Measurements from ENCODE around the gene EXOSC2. TPM values are rescaled to one million over a fixed set of nuclear protein-coding genes. Genes with fewer than 3 reads are reported as not detected.

Gene EXOSC2
- total and polyA plus RNA-seq, 2 experiments from 2014 or later: 37.6 to 77.7 TPM

- peaks cover 23% of the 10 kb centered on the region for H3K4me1 ChIP-seq (ENCODE audit: insufficient read depth)
- H3K4me2 ChIP-seq: peak within 1 kb of the TSS; percentile 90
- H3K9me2 ChIP-seq (ENCODE audit: insufficient read depth): no peaks in the 10 kb centered on the region
- TF ChIP-seq EZH2phosphoT487 (IDR thresholded peaks at IDR 0.05; ENCODE audit: unreplicated experiment) (peak; percentile 94), ZNF331 (CRISPR knock-in tag; IDR thresholded peaks at IDR 0.05; ENCODE audit: low read depth) (no peak), ETS1 (IDR thresholded peaks at IDR 0.05) (no peak), POLR2AphosphoS5 (IDR thresholded peaks at IDR 0.05; ENCODE audit: low read depth) (no peak), STAT1 (IDR thresholded peaks at IDR 0.05; ENCODE audit: unreplicated experiment) (no peak), ZNF114 (CRISPR knock-in tag; IDR thresholded peaks at IDR 0.05) (no peak), NANOG (IDR thresholded peaks at IDR 0.05; ENCODE audit: borderline replicate concordance) (no peak), JUNB (IDR thresholded peaks at IDR 0.05; ENCODE audit: unreplicated experiment) (no peak), CREB1 (CRISPR knock-in tag; IDR thresholded peaks at IDR 0.05; ENCODE audit: low read depth) (no peak), EZH2 (IDR thresholded peaks at IDR 0.05; ENCODE audit: low read depth, unreplicated experiment) (peak; percentile 93)
- TF ChIP-seq, protein P1, sequence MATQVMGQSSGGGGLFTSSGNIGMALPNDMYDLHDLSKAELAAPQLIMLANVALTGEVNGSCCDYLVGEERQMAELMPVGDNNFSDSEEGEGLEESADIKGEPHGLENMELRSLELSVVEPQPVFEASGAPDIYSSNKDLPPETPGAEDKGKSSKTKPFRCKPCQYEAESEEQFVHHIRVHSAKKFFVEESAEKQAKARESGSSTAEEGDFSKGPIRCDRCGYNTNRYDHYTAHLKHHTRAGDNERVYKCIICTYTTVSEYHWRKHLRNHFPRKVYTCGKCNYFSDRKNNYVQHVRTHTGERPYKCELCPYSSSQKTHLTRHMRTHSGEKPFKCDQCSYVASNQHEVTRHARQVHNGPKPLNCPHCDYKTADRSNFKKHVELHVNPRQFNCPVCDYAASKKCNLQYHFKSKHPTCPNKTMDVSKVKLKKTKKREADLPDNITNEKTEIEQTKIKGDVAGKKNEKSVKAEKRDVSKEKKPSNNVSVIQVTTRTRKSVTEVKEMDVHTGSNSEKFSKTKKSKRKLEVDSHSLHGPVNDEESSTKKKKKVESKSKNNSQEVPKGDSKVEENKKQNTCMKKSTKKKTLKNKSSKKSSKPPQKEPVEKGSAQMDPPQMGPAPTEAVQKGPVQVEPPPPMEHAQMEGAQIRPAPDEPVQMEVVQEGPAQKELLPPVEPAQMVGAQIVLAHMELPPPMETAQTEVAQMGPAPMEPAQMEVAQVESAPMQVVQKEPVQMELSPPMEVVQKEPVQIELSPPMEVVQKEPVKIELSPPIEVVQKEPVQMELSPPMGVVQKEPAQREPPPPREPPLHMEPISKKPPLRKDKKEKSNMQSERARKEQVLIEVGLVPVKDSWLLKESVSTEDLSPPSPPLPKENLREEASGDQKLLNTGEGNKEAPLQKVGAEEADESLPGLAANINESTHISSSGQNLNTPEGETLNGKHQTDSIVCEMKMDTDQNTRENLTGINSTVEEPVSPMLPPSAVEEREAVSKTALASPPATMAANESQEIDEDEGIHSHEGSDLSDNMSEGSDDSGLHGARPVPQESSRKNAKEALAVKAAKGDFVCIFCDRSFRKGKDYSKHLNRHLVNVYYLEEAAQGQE (IDR thresholded peaks at IDR 0.05; ENCODE audit: unreplicated experiment): no peak
- TF ChIP-seq, protein P2, sequence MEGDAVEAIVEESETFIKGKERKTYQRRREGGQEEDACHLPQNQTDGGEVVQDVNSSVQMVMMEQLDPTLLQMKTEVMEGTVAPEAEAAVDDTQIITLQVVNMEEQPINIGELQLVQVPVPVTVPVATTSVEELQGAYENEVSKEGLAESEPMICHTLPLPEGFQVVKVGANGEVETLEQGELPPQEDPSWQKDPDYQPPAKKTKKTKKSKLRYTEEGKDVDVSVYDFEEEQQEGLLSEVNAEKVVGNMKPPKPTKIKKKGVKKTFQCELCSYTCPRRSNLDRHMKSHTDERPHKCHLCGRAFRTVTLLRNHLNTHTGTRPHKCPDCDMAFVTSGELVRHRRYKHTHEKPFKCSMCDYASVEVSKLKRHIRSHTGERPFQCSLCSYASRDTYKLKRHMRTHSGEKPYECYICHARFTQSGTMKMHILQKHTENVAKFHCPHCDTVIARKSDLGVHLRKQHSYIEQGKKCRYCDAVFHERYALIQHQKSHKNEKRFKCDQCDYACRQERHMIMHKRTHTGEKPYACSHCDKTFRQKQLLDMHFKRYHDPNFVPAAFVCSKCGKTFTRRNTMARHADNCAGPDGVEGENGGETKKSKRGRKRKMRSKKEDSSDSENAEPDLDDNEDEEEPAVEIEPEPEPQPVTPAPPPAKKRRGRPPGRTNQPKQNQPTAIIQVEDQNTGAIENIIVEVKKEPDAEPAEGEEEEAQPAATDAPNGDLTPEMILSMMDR (conservative IDR thresholded peaks at IDR 0.05; ENCODE audit: low read depth in 2 of 2): no peak
- TF ChIP-seq, protein P3, sequence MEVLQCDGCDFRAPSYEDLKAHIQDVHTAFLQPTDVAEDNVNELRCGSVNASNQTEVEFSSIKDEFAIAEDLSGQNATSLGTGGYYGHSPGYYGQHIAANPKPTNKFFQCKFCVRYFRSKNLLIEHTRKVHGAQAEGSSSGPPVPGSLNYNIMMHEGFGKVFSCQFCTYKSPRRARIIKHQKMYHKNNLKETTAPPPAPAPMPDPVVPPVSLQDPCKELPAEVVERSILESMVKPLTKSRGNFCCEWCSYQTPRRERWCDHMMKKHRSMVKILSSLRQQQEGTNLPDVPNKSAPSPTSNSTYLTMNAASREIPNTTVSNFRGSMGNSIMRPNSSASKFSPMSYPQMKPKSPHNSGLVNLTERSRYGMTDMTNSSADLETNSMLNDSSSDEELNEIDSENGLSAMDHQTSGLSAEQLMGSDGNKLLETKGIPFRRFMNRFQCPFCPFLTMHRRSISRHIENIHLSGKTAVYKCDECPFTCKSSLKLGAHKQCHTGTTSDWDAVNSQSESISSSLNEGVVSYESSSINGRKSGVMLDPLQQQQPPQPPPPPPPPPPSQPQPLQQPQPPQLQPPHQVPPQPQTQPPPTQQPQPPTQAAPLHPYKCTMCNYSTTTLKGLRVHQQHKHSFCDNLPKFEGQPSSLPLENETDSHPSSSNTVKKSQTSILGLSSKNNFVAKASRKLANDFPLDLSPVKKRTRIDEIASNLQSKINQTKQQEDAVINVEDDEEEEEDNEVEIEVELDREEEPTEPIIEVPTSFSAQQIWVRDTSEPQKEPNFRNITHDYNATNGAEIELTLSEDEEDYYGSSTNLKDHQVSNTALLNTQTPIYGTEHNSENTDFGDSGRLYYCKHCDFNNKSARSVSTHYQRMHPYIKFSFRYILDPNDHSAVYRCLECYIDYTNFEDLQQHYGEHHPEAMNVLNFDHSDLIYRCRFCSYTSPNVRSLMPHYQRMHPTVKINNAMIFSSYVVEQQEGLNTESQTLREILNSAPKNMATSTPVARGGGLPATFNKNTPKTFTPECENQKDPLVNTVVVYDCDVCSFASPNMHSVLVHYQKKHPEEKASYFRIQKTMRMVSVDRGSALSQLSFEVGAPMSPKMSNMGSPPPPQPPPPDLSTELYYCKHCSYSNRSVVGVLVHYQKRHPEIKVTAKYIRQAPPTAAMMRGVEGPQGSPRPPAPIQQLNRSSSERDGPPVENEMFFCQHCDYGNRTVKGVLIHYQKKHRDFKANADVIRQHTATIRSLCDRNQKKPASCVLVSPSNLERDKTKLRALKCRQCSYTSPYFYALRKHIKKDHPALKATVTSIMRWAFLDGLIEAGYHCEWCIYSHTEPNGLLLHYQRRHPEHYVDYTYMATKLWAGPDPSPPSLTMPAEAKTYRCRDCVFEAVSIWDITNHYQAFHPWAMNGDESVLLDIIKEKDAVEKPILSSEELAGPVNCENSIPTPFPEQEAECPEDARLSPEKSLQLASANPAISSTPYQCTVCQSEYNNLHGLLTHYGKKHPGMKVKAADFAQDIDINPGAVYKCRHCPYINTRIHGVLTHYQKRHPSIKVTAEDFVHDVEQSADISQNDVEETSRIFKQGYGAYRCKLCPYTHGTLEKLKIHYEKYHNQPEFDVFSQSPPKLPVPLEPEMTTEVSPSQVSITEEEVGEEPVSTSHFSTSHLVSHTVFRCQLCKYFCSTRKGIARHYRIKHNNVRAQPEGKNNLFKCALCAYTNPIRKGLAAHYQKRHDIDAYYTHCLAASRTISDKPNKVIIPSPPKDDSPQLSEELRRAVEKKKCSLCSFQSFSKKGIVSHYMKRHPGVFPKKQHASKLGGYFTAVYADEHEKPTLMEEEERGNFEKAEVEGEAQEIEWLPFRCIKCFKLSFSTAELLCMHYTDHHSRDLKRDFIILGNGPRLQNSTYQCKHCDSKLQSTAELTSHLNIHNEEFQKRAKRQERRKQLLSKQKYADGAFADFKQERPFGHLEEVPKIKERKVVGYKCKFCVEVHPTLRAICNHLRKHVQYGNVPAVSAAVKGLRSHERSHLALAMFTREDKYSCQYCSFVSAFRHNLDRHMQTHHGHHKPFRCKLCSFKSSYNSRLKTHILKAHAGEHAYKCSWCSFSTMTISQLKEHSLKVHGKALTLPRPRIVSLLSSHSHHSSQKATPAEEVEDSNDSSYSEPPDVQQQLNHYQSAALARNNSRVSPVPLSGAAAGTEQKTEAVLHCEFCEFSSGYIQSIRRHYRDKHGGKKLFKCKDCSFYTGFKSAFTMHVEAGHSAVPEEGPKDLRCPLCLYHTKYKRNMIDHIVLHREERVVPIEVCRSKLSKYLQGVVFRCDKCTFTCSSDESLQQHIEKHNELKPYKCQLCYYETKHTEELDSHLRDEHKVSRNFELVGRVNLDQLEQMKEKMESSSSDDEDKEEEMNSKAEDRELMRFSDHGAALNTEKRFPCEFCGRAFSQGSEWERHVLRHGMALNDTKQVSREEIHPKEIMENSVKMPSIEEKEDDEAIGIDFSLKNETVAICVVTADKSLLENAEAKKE (CRISPR knock-in tag; IDR thresholded peaks at IDR 0.05): no peak
- H3K36me3 Mint-ChIP-seq (ENCODE audit: low read depth): no peaks in the 10 kb centered on the region; the same call in 2 of the 3 replicates
- H3K4me3 Mint-ChIP-seq: peak within 1 kb of the TSS; percentile 73
- no peaks in the 10 kb centered on the region for H4K20me1 ChIP-seq (replicated peaks; ENCODE audit: insufficient read depth)
- DNase-seq (ENCODE audit: low spot score): peak; percentile 80
- H3K27ac ChIP-seq (ENCODE audit: low read depth): no peak within 1 kb of the TSS
- ATAC-seq: peak; percentile 0
- peaks cover 6% of the 10 kb centered on the region; the same call in 1 of the 3 replicates for H3K9me3 Mint-ChIP-seq
- peak within 1 kb of the TSS; percentile 83 for H2AFZ ChIP-seq
- 0 out of 2 replicates have a peak, but pooled peaks cover 3% of the 10 kb centered on the region for H3F3A ChIP-seq (replicated peaks; ENCODE audit: low read depth)
- H3K27me3 Mint-ChIP-seq (ENCODE audit: insufficient read depth, low read depth, poor library complexity): peaks cover 97% of the 10 kb centered on the region
- H3K79me2 ChIP-seq (replicated peaks; ENCODE audit: insufficient read depth): no peaks in the 10 kb centered on the region
- H3K27me3 ChIP-seq (ENCODE audit: insufficient read depth): peaks cover 100% of the 10 kb centered on the region
- H3K4me1 Mint-ChIP-seq: peaks cover 17% of the 10 kb centered on the region
- H3K36me3 ChIP-seq (ENCODE audit: insufficient read depth): no peaks in the 10 kb centered on the region
- no peak within 1 kb of the TSS for H3K27ac Mint-ChIP-seq
- H3K4me3 ChIP-seq: peak within 1 kb of the TSS; percentile 67
Measured at GRCh38 chr9:130664251-130665028, 29.1 kb upstream of the EXOSC2 start, which contains the start of gene PRDM12. Gene PRDM12, plus strand, starts transcription at chr9:130664594. Its CDS starts 60 bp downstream, at chr9:130664654.

Data from GM23338 (cell line).